ENCODE results near the gene PCDH15. TPM values are rescaled to one million over a fixed set of nuclear protein-coding genes. Genes with fewer than 3 reads are reported as not detected.
A peak's percentile ranks its signal among the peaks of the same experiment; 100 is the strongest.

Gene PCDH15
- total RNA-seq, 6 donors from 2014 or later: 0.59 to 1.9 (median 1.1) TPM

DNA sequence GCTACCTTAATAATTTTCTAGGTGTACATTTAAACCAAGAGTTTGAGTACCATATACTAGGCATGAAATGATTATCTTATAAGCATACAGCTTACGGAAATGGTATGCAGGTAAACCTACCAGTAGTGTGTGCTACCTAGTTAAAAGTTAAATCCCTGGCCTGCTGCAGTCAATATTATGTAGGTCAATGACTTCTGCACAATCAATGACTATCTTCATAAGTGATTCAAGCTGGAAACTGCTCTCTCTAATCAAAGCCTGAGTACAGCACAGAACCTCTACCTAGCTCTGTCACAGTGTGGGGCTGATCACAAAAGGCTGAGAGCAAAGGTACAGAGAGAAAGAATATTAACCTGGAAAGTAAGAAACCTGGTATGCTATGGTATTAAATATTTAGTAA lies 733.7 kb downstream of the PCDH15 start:
- H3K27ac ChIP-seq: no peak overlapping the region
- H3K9me3 ChIP-seq: no peaks in the 10 kb centered on the region
- 79 to 100% methylated on average over 1 of the region's 1 CpG for WGBS, 2 donors
- no peak for DNase-seq
- H3K4me3 ChIP-seq: no peak overlapping the region
- H3K4me1 ChIP-seq: no peaks in the 10 kb centered on the region
- TF ChIP-seq POLR2A (IDR thresholded peaks at IDR 0.05) (no peak), POLR2AphosphoS5 (IDR thresholded peaks at IDR 0.05) (no peak)
- no peak for ATAC-seq (ENCODE audit: low FRiP score in 2 of 2)
- no peaks in the 10 kb centered on the region for H3K27me3 ChIP-seq
- H3K36me3 ChIP-seq: no peaks in the 10 kb centered on the region

DNA sequence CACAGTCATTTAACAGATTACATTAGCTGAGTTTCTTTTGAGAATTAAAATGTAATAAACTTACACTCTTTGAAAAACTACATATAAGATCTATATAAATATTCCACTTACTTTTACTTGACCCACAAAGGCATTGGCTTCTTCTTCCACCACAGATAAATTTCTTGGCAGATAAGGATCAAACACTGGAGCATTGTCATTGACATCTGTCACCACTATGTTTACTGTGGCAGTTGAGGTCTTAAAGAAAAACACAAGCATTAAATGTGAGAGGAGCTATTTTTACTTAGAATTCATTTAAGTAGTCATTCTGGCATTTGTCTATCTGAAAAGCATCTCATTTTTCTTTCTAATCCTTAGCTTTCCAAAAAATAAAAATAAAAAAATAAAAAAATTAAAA lies 734.4 kb downstream of the PCDH15 start:
- DNase-seq (no peak), ATAC-seq (ENCODE audit: low FRiP score in 2 of 2) (no peak)
- H3K27me3 ChIP-seq: no peaks in the 10 kb centered on the region
- no peaks in the 10 kb centered on the region for H3K4me1 ChIP-seq
- no peaks in the 10 kb centered on the region for H3K9me3 ChIP-seq
- H3K36me3 ChIP-seq: no peaks in the 10 kb centered on the region
- TF ChIP-seq EP300 (IDR thresholded peaks at IDR 0.05) (no peak), POLR2AphosphoS5 (IDR thresholded peaks at IDR 0.05) (no peak), POLR2A (IDR thresholded peaks at IDR 0.05) (no peak)
- H3K27ac ChIP-seq: no peak overlapping the region
- H3K4me3 ChIP-seq: no peak overlapping the region

GRCh38 chr10:54065106-54065505 lies 735.9 kb downstream of the PCDH15 start:
- Histone ChIP-seq H3K4me3 (no peak overlapping the region), H3K9me3 (no peaks in the 10 kb centered on the region), H3K27me3 (no peaks in the 10 kb centered on the region), H3K4me1 (no peaks in the 10 kb centered on the region), H3K36me3 (no peaks in the 10 kb centered on the region), H3K27ac (no peak overlapping the region)
- TF ChIP-seq POLR2AphosphoS5 (IDR thresholded peaks at IDR 0.05) (no peak), CTCF (IDR thresholded peaks at IDR 0.05) (no peak), POLR2A (IDR thresholded peaks at IDR 0.05) (no peak), EP300 (IDR thresholded peaks at IDR 0.05) (no peak)
- no peak for DNase-seq
- ATAC-seq (ENCODE audit: low FRiP score in 2 of 2): no peak

DNA sequence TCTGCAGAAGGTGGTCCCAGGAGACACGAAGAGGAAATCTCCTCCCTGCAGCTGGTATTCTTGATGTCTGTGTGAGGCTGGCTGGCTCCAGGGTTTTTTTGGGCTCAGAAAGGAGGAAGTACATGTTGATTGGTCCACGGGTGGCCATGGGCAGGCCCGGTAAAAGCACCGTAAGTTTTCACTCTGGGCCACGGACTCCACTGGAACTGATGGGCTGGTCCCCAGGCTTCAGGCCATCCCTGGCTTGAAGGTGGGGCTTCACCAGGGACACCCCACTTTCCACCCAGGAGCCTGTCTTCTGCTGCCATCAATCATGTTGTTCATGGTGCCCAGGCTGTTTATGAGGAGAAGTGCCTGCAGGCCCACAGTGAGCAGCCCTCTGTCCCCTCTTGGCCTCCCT lies 736.8 kb downstream of the PCDH15 start:
- no peaks in the 10 kb centered on the region for H3K36me3 ChIP-seq
- H3K27ac ChIP-seq: no peak overlapping the region
- H3K4me3 ChIP-seq: no peak overlapping the region
- H3K9me3 ChIP-seq: no peaks in the 10 kb centered on the region
- DNase-seq (peak in 1 of 2 donors; percentile 1), ATAC-seq (ENCODE audit: low FRiP score in 2 of 2) (no peak)
- TF ChIP-seq CTCF (IDR thresholded peaks at IDR 0.05): no peak
- TF ChIP-seq EP300 (IDR thresholded peaks at IDR 0.05): no peak
- no peak for TF ChIP-seq POLR2A (IDR thresholded peaks at IDR 0.05)
- TF ChIP-seq POLR2AphosphoS5 (IDR thresholded peaks at IDR 0.05): no peak
- WGBS, 2 donors: 93 to 94% methylated on average over 3 to 5 of the region's 5 CpGs
- H3K27me3 ChIP-seq: no peaks in the 10 kb centered on the region
- H3K4me1 ChIP-seq: no peaks in the 10 kb centered on the region

DNA sequence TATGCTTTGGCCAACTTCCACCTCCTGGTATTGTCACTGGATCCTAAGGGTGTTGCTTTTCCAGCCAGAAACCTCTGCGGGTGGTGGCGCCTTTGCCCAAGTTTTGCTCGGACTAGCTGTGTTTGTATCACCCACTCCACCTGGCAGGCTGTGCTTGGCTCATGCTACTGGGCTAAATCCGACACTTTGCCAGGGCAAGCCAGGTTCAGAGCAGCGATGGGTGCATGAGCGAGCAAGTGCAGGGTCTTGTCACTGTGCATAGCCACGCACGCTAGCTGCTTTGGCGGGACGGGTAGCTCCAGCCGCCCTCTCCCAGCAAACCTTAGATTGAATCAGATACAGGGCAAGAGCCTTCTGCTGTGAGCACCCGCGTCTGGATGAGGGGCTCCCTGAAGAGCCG lies 737.5 kb downstream of the PCDH15 start:
- WGBS, 2 donors: 93 to 94% methylated on average over 11 to 14 of the region's 14 CpGs
- no peaks in the 10 kb centered on the region for H3K27me3 ChIP-seq
- H3K4me3 ChIP-seq: no peak overlapping the region
- H3K9me3 ChIP-seq: no peaks in the 10 kb centered on the region
- no peaks in the 10 kb centered on the region for H3K36me3 ChIP-seq
- no peak overlapping the region for H3K27ac ChIP-seq
- ATAC-seq (ENCODE audit: low FRiP score in 2 of 2): no peak
- TF ChIP-seq CTCF (IDR thresholded peaks at IDR 0.05) (no peak), EP300 (IDR thresholded peaks at IDR 0.05) (no peak), POLR2A (IDR thresholded peaks at IDR 0.05) (no peak), POLR2AphosphoS5 (IDR thresholded peaks at IDR 0.05) (no peak)
- H3K4me1 ChIP-seq: no peaks in the 10 kb centered on the region
- peak in 1 of 2 donors; percentile 5 for DNase-seq

- H3K9me3 ChIP-seq: no peaks in the 10 kb centered on the region
- no peaks in the 10 kb centered on the region for H3K36me3 ChIP-seq
- no peak overlapping the region for H3K4me3 ChIP-seq
- DNase-seq (no peak), ATAC-seq (ENCODE audit: low FRiP score in 2 of 2) (no peak)
- WGBS, 2 donors: 88 to 92% methylated on average over 5 of the region's 5 CpGs
- TF ChIP-seq POLR2AphosphoS5 (IDR thresholded peaks at IDR 0.05) (no peak), EP300 (IDR thresholded peaks at IDR 0.05) (no peak), POLR2A (IDR thresholded peaks at IDR 0.05) (no peak)
- no peaks in the 10 kb centered on the region for H3K4me1 ChIP-seq
- H3K27me3 ChIP-seq: no peaks in the 10 kb centered on the region
- H3K27ac ChIP-seq: no peak overlapping the region
Measured at GRCh38 chr10:54060572-54060971, 740.5 kb downstream of the PCDH15 start.
